Measurements from ENCODE around the gene SMPD1. TPM values are rescaled to one million over a fixed set of nuclear protein-coding genes. Genes with fewer than 3 reads are reported as not detected.

Gene SMPD1
- total and polyA plus RNA-seq, 2 of the 8 experiments (the other 6 are each of a cell fraction or from before 2014, with no cell fraction given): 1.9 to 2.4 TPM

DNA sequence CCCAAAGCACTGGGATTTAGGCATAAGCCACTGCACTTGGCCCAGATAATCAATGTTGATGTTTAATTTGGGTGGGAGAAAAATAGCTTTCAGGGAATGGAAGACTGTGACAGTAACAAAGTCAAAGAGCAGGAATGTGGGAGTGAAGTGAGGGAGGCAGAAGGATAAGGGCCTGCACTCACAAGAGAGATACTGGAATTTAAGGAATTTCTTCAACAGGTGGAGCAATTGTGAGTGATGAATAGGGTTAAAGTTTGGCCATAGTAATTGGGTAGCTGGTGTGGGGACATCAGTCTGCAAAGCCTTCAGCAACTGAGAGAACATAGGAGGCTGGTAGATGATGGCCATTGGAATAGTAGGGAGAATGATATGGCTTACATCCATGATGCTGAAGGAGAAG is 37.2 kb downstream of the SMPD1 start (continued):
- TF ChIP-seq, protein P1, sequence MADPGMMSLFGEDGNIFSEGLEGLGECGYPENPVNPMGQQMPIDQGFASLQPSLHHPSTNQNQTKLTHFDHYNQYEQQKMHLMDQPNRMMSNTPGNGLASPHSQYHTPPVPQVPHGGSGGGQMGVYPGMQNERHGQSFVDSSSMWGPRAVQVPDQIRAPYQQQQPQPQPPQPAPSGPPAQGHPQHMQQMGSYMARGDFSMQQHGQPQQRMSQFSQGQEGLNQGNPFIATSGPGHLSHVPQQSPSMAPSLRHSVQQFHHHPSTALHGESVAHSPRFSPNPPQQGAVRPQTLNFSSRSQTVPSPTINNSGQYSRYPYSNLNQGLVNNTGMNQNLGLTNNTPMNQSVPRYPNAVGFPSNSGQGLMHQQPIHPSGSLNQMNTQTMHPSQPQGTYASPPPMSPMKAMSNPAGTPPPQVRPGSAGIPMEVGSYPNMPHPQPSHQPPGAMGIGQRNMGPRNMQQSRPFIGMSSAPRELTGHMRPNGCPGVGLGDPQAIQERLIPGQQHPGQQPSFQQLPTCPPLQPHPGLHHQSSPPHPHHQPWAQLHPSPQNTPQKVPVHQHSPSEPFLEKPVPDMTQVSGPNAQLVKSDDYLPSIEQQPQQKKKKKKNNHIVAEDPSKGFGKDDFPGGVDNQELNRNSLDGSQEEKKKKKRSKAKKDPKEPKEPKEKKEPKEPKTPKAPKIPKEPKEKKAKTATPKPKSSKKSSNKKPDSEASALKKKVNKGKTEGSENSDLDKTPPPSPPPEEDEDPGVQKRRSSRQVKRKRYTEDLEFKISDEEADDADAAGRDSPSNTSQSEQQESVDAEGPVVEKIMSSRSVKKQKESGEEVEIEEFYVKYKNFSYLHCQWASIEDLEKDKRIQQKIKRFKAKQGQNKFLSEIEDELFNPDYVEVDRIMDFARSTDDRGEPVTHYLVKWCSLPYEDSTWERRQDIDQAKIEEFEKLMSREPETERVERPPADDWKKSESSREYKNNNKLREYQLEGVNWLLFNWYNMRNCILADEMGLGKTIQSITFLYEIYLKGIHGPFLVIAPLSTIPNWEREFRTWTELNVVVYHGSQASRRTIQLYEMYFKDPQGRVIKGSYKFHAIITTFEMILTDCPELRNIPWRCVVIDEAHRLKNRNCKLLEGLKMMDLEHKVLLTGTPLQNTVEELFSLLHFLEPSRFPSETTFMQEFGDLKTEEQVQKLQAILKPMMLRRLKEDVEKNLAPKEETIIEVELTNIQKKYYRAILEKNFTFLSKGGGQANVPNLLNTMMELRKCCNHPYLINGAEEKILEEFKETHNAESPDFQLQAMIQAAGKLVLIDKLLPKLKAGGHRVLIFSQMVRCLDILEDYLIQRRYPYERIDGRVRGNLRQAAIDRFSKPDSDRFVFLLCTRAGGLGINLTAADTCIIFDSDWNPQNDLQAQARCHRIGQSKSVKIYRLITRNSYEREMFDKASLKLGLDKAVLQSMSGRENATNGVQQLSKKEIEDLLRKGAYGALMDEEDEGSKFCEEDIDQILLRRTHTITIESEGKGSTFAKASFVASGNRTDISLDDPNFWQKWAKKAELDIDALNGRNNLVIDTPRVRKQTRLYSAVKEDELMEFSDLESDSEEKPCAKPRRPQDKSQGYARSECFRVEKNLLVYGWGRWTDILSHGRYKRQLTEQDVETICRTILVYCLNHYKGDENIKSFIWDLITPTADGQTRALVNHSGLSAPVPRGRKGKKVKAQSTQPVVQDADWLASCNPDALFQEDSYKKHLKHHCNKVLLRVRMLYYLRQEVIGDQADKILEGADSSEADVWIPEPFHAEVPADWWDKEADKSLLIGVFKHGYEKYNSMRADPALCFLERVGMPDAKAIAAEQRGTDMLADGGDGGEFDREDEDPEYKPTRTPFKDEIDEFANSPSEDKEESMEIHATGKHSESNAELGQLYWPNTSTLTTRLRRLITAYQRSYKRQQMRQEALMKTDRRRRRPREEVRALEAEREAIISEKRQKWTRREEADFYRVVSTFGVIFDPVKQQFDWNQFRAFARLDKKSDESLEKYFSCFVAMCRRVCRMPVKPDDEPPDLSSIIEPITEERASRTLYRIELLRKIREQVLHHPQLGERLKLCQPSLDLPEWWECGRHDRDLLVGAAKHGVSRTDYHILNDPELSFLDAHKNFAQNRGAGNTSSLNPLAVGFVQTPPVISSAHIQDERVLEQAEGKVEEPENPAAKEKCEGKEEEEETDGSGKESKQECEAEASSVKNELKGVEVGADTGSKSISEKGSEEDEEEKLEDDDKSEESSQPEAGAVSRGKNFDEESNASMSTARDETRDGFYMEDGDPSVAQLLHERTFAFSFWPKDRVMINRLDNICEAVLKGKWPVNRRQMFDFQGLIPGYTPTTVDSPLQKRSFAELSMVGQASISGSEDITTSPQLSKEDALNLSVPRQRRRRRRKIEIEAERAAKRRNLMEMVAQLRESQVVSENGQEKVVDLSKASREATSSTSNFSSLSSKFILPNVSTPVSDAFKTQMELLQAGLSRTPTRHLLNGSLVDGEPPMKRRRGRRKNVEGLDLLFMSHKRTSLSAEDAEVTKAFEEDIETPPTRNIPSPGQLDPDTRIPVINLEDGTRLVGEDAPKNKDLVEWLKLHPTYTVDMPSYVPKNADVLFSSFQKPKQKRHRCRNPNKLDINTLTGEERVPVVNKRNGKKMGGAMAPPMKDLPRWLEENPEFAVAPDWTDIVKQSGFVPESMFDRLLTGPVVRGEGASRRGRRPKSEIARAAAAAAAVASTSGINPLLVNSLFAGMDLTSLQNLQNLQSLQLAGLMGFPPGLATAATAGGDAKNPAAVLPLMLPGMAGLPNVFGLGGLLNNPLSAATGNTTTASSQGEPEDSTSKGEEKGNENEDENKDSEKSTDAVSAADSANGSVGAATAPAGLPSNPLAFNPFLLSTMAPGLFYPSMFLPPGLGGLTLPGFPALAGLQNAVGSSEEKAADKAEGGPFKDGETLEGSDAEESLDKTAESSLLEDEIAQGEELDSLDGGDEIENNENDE (IDR thresholded peaks at IDR 0.05; ENCODE audit: insufficient replicate concordance, low read length): no peak
